ENCODE results near the gene DENND2D. TPM values are rescaled to one million over a fixed set of nuclear protein-coding genes. Genes with fewer than 3 reads are reported as not detected.

Gene DENND2D
- total and polyA plus RNA-seq, 2 donors (not counting 3 experiments of a cell fraction or from before 2014, with no cell fraction given): 0.41 to 1.00 TPM

DNA sequence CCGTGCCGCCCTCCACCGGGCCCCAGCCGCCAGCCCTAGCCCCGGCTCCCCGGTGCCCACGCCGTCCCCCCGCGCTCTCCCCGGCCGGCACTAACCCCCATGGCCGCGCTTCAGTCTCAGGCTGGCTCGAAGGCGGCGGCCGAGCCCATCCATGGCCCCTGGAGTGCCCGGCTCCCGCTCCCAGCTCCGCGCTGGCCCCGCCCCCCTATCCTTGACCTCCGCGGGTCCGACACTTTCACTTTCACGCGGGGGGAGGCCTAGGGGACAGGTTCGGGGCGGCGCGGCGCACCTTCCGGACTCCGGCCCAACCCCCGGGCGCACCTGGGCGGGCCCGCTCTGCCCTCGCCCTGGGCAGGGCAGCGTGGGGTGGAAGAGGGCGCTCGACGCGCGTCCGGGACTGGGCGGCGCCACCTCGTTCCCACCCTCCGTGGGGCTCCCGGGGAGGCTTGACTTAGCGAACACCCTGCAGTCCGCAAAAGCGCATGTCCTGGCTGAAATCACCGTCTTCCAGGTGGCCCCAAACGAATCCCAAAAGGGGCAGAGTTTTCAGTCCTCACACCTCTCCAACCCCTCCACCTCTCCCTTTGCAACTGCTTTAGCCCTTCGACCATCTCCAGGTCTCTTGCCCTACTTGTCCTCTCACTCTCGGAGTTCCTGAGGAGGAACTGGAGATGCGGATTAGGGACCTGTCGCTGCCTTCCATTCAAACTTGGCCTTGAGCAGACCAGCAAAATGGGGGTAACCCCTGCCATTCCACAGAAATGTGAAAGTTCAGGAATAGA lies 3.9 kb upstream of the DENND2D start:
- Histone ChIP-seq H4K20me1 (replicated peaks; ENCODE audit: control insufficient read depth, extremely low read depth, insufficient read depth, low read length) (no peaks in the 10 kb centered on the region), H3K27ac (ENCODE audit: insufficient read depth, low read depth, low read length) (no peak overlapping the region), H3K4me2 (ENCODE audit: insufficient read depth, low read length) (peak overlapping the region; percentile 63), H3K27me3 (ENCODE audit: control insufficient read depth in 2 of 2, insufficient read depth in 2 of 2, low read length in 2 of 2) (peaks cover 22 to 31% of the 10 kb centered on the region in 2 experiments), H3K4me1 (ENCODE audit: control insufficient read depth, extremely low read depth, insufficient read depth, low read length) (peaks cover 3% of the 10 kb centered on the region), H3K79me2 (ENCODE audit: control insufficient read depth, insufficient read depth, low read length) (no peaks in the 10 kb centered on the region), H3K4me3 (replicated peaks in 1 of 3; ENCODE audit: insufficient read depth in 1 of 3, low read depth in 1 of 3, low read length in 3 of 3) (peak overlapping the region; percentile 38 to 53 (median 48)), H3K9me1 (replicated peaks; ENCODE audit: control insufficient read depth, extremely low read depth, insufficient read depth, low read length) (no peaks in the 10 kb centered on the region), H3K9me3 (replicated peaks; ENCODE audit: control insufficient read depth, insufficient read depth, low read length) (no peaks in the 10 kb centered on the region), H2AFZ (ENCODE audit: low read depth, low read length) (peak overlapping the region; percentile 74), H3K9ac (replicated peaks; ENCODE audit: extremely low read depth, insufficient read depth, low read length) (no peak overlapping the region), H3K36me3 (ENCODE audit: control insufficient read depth in 2 of 2, extremely low read depth in 1 of 2, insufficient read depth in 2 of 2, low read length in 2 of 2) (no peaks in the 10 kb centered on the region)
- intact Hi-C loops (cut with micrococcal nuclease) (no loop called here), dilution Hi-C loops (cut with MboI; ENCODE audit: extremely low pct_ligation_motif_present, low sequenced_read_pairs) (no loop called here)
- ChIA-PET CTCF (interaction anchor here (1.0 kb wide), 1 partner anchor 18 kb away, joined by 3 read pairs; no protein-coding TSS in a partner anchor), POLR2A (no interaction called here)
- FAIRE-seq (no peak), DNase-seq (ENCODE audit: low read depth, low spot score) (no peak)
- TF ChIP-seq JUN (IDR thresholded peaks at IDR 0.05; ENCODE audit: borderline replicate concordance, insufficient read depth, insufficient read length, low read depth) (no peak), POLR2AphosphoS5 (IDR thresholded peaks at IDR 0.05; ENCODE audit: insufficient read depth, low read depth, low read length) (no peak), EZH2 (IDR thresholded peaks at IDR 0.05; ENCODE audit: borderline replicate concordance, low read depth, low read length, severe bottlenecking) (peak; percentile 68)
- no TSS peak for BruUV-seq (replicated peaks)

DNA sequence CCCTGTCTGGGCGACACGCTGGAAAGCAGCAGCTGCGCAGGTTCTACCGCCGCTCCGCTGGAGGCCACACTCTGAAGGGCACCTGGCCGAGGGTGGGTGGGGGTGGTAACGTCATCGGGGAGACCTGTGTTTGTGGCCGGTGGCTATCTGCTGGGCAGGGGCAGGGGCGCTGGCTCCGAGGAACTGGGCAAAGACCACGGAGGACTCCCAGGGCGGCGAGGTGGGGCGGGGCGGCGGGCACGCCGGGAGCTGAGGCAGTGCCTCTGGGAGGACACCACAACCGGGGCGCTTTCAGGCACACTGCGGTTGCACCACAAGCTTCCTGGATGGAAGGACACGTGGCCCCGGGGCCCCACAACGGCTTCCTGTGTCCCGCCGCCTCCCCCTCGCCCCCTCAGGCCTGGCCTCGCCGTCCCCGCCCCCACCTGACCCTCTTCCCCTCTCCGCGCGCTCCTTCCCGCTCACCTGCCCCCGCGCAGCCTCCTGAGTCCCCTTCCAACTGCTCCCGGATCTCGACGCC lies 3.3 kb upstream of the DENND2D start:
- TF ChIP-seq, protein P1, sequence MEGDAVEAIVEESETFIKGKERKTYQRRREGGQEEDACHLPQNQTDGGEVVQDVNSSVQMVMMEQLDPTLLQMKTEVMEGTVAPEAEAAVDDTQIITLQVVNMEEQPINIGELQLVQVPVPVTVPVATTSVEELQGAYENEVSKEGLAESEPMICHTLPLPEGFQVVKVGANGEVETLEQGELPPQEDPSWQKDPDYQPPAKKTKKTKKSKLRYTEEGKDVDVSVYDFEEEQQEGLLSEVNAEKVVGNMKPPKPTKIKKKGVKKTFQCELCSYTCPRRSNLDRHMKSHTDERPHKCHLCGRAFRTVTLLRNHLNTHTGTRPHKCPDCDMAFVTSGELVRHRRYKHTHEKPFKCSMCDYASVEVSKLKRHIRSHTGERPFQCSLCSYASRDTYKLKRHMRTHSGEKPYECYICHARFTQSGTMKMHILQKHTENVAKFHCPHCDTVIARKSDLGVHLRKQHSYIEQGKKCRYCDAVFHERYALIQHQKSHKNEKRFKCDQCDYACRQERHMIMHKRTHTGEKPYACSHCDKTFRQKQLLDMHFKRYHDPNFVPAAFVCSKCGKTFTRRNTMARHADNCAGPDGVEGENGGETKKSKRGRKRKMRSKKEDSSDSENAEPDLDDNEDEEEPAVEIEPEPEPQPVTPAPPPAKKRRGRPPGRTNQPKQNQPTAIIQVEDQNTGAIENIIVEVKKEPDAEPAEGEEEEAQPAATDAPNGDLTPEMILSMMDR (IDR thresholded peaks at IDR 0.05; ENCODE audit: extremely low read depth in 1 of 2, insufficient read depth in 1 of 2, low read depth in 1 of 2, low read length in 2 of 2): no peak
- TF ChIP-seq EZH2 (IDR thresholded peaks at IDR 0.05; ENCODE audit: borderline replicate concordance, low read depth, low read length, severe bottlenecking) (no peak), JUN (IDR thresholded peaks at IDR 0.05; ENCODE audit: borderline replicate concordance, insufficient read depth, insufficient read length, low read depth) (no peak), MYC (IDR thresholded peaks at IDR 0.05; ENCODE audit: low read depth, low read length) (no peak), FOS (IDR thresholded peaks at IDR 0.05; ENCODE audit: borderline replicate concordance, insufficient read depth, low read length) (no peak), GATA2 (IDR thresholded peaks at IDR 0.05; ENCODE audit: insufficient read depth, insufficient read length, low read depth, low read length) (no peak), POLR2AphosphoS5 (IDR thresholded peaks at IDR 0.05; ENCODE audit: insufficient read depth, low read depth, low read length) (no peak), POLR2A (IDR thresholded peaks at IDR 0.05; ENCODE audit: low read depth, low read length) (no peak)
- TF ChIP-seq, protein P2, sequence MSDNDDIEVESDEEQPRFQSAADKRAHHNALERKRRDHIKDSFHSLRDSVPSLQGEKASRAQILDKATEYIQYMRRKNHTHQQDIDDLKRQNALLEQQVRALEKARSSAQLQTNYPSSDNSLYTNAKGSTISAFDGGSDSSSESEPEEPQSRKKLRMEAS (IDR thresholded peaks at IDR 0.05; ENCODE audit: insufficient read depth, insufficient read length): no peak
- Histone ChIP-seq H3K4me2 (ENCODE audit: insufficient read depth, low read length) (no peak overlapping the region), H3K4me1 (ENCODE audit: control insufficient read depth, extremely low read depth, insufficient read depth, low read length) (peaks cover 3% of the 10 kb centered on the region), H3K4me3 (replicated peaks in 1 of 3; ENCODE audit: insufficient read depth in 1 of 3, low read depth in 1 of 3, low read length in 3 of 3) (peak overlapping the region in 2 of 3 experiments; percentile 38 to 53), H2AFZ (ENCODE audit: low read depth, low read length) (peak overlapping the region; percentile 74), H4K20me1 (replicated peaks; ENCODE audit: control insufficient read depth, extremely low read depth, insufficient read depth, low read length) (no peaks in the 10 kb centered on the region), H3K9me3 (replicated peaks; ENCODE audit: control insufficient read depth, insufficient read depth, low read length) (no peaks in the 10 kb centered on the region), H3K9ac (replicated peaks; ENCODE audit: extremely low read depth, insufficient read depth, low read length) (no peak overlapping the region), H3K27ac (ENCODE audit: insufficient read depth, low read depth, low read length) (no peak overlapping the region), H3K27me3 (ENCODE audit: control insufficient read depth in 2 of 2, insufficient read depth in 2 of 2, low read length in 2 of 2) (peaks cover 17 to 31% of the 10 kb centered on the region in 2 experiments), H3K36me3 (ENCODE audit: control insufficient read depth in 2 of 2, extremely low read depth in 1 of 2, insufficient read depth in 2 of 2, low read length in 2 of 2) (no peaks in the 10 kb centered on the region), H3K79me2 (ENCODE audit: control insufficient read depth, insufficient read depth, low read length) (no peaks in the 10 kb centered on the region), H3K9me1 (replicated peaks; ENCODE audit: control insufficient read depth, extremely low read depth, insufficient read depth, low read length) (no peaks in the 10 kb centered on the region)
- intact Hi-C loops (cut with micrococcal nuclease) (no loop called here), dilution Hi-C loops (cut with MboI; ENCODE audit: extremely low pct_ligation_motif_present, low sequenced_read_pairs) (no loop called here)
- ChIA-PET CTCF (interaction anchor here (1.0 kb wide), 1 partner anchor 19 kb away, joined by 3 read pairs; no protein-coding TSS in a partner anchor), POLR2A (no interaction called here)
- FAIRE-seq (no peak), DNase-seq (ENCODE audit: low read depth, low spot score) (no peak)
- BruUV-seq (replicated peaks): no TSS peak

Measured in endothelial cell of umbilical vein (primary cell).